HG02588 (cell line): ENCODE measurements around the gene KIF21A.
A peak's percentile ranks its signal among the peaks of the same experiment; 100 is the strongest.

ENCODE experiments used
- ATAC-seq: cut with Tn5 transposase; IDR thresholded peaks from one replicate; pipeline ENCODE4 v1.9.1; 2021; ENCODE audit warnings: mild to moderate bottlenecking, moderate library complexity; ENCODE audit not compliant: unreplicated experiment

The KIF21A gene

GRCh38 chr12:39431797-39432196, 11.1 kb downstream of the KIF21A start:
- no peak for ATAC-seq

DNA sequence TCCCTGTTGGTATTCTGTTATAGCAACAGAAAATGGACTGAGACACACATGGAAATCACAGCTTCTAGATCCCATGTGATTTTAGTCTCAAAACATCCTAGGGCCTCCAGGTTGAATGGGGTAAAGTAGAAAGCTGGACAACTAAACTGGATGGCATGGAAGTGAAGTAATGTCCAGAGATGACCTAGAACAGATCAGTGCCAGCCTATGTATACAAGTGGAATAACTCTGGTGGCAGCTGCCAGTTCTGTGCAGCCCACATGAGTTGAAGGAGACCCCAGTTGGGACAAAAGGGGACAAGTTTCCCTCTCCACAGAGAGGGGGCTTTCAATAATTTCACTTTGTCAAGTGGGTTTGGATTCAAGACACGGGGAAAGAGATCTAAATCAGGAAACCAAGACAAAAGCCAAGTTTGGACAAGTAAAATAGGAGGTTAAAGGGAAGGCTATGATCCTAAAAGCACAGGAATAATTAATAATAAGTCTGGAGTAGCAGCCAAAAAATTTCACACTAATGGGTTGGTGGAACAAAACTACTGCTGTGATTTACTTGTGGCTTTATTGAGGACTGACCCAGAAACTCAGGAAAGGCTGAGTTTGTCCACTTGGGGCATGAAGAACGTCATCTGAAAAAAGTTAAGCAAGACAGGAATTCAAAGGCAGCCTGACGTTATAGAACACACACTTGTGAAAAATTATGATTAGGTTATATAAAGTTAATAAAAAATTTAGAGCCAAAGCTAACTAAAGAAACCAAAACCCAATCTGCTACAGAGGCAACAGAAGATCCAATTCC, 11.7 kb downstream of the KIF21A start:
- no peak for ATAC-seq

DNA sequence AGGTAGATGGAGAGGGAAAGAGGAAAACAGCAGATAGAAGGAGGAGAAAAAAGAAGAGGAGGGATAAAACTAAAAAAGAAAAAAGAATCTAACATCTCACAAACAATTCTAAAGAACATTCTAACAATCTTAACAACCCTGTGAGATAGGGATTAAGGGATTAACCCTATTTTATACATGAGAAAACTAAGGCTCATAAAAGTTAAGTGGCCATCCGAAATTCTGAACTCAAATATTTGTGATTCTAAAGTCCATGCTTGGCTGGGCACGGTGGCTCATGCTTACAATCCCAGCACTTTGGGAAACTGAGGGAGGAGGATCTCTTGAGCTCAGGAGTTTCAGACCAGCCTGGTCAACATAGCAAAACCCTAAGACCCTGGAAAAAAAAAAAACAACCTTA, 13.1 kb downstream of the KIF21A start:
- ATAC-seq: no peak

- no peak for ATAC-seq
Measured at GRCh38 chr12:39427360-39427808, 15.5 kb downstream of the KIF21A start.

- no peak for ATAC-seq
Measured at GRCh38 chr12:39426636-39427240, 16.2 kb downstream of the KIF21A start.

DNA sequence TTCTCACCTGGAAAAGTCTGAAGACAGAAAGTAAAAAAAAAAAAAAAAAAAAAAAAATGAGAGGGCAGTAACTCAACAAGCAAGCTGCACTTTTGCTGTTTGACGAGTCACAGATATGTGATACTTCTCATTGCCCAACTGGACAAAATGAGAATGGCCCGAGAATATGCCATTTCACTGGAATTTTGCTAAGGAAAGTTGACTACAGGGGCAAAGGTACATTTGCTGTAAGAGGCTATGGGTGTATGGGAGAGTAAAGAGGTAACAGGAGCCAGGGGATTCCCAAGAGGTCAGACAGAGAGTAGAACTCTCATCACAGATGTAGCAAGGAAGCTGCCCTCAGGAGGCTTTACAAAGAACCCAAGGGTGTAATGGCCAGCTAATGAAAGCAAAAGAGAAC, 22.9 kb downstream of the KIF21A start:
- ATAC-seq: no peak

GRCh38 chr12:39419471-39419870, 23.4 kb downstream of the KIF21A start:
- no peak for ATAC-seq

- no peak for ATAC-seq
Measured at GRCh38 chr12:39417916-39418315, 25.0 kb downstream of the KIF21A start.

DNA sequence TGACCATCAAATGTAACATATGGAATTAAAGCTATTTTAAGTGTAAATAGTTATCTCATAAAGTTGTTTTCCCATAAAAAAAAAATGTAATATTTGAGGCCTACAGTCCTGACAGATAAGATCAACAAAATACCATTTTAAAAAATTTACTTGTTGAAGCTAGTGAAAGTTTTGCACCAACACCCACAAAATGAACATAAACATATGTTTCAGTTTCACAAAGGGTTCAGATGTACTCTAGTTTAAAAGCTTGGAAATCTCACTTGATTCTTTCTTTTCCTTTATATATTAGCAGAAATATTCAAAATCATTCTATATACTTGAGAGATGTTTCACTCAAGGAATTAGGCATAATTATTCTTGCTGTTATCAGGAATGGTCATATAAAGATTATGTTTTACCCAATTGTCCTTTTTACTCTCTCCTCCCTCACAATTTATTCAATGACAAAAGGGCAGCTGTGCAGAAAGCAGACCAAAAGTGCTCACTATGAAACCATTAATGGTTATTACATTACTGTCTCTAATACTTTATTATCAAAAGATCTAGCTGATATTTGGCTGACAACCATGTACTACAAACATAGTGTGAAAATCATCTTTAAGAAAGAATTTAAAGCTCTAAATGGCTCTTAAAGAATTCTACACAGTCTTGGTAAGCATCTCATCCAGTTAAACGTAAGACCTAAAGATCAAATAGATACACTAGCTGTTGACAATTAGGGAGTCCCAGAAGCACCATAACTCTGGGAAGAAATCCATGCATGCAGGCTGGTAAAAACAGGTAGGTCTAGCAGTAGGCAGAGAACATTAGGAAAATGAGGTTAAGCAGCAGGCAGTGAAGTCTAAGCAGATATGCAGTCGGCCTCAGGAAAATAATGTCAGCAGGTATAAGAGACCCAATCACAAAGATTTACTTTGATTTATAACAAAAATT, 28.8 kb downstream of the KIF21A start:
- no peak for ATAC-seq

- ATAC-seq: no peak
Measured at GRCh38 chr12:39412210-39412609, 30.7 kb downstream of the KIF21A start.

GRCh38 chr12:39406262-39406661, 36.7 kb downstream of the KIF21A start:
- no peak for ATAC-seq

DNA sequence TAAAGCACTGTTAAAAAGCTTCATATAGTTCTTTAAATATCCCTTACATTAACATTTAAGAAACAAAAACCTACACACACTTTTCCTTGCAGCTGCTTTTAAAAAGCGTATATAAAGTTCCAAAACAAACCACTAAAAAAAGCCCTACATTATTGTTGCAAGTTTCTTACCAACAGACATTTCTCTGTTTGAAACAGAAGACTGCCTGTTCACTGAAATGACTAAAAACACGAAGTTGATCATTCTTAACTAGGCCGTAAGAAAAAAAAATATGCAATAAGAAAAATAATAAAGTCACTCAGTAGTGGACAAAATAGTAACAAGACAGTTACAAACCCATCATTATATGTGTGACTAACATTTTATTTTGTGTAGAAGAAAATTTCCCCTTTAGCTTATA, 37.3 kb downstream of the KIF21A start:
- no peak for ATAC-seq

DNA sequence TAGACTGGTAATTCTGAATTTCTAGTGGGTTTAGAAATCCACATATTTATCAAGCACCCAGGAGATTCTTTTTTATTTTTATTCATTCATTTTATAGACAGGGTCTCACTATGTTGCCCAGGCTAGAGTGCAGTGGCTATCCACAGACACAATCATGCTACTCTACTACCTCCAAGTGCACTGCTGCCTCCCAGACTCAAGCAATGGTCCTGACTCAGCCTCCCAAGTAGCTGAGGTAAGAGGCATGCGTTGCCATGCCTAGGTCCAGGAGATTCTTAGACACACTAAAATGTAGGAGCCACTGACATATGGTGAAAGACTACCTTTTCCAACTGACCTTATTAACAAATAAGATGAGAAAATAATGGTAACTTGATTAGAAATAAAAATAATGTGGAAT, 38.9 kb downstream of the KIF21A start:
- ATAC-seq: no peak

- ATAC-seq: no peak
Measured at GRCh38 chr12:39403376-39403775, 39.5 kb downstream of the KIF21A start.

- ATAC-seq: peak; percentile 57
Measured at GRCh38 chr12:39402922-39403321, 40.0 kb downstream of the KIF21A start.

GRCh38 chr12:39401459-39401858, 41.5 kb downstream of the KIF21A start:
- no peak for ATAC-seq

DNA sequence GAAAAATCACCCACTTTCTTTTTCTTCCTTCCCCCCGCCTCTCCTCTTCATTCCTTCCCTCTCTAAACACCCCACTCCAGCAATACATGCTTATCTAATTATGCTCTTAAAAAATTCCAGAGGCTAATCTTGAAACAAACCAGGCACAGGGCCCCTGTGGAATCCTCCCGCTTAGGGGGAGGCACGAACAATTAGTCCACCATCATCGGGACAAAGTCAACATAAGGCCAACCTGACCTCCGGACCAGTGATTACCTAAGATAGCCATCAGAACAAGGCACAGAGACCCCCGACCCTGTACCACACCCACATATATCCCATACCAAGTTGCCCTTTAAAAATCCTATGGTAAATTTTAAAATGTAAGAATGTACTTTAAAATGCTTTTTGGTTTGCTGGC, 47.1 kb downstream of the KIF21A start:
- ATAC-seq: no peak

- no peak for ATAC-seq
Measured at GRCh38 chr12:39393890-39394289, 49.0 kb downstream of the KIF21A start.

GRCh38 chr12:39393179-39393578, 49.7 kb downstream of the KIF21A start:
- no peak for ATAC-seq

- ATAC-seq: no peak
Measured at GRCh38 chr12:39392154-39392925, 50.6 kb downstream of the KIF21A start.

GRCh38 chr12:39390752-39391151, 52.2 kb downstream of the KIF21A start:
- ATAC-seq: no peak
